ENCODE data around the gene MAGI1.

DNA sequence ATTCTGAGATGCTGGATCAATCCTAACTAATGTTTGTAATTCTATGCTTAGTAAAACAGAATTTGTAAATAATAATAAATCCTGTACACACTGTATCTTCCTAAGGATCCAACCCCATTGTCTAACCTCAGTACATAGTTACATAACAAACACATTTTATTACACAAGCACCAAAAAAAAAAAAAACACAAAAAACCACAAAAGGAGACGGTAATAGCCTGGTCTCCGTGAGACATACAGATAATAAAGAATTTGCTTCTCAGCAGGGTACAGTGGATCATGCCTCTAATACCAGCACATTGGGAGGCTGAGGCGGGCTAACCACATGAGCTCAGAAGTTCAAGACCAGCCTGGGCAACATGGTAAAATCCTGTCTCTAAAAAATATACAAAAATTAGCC, 558.7 kb downstream of the MAGI1 start:
- TF ChIP-seq, protein P1, sequence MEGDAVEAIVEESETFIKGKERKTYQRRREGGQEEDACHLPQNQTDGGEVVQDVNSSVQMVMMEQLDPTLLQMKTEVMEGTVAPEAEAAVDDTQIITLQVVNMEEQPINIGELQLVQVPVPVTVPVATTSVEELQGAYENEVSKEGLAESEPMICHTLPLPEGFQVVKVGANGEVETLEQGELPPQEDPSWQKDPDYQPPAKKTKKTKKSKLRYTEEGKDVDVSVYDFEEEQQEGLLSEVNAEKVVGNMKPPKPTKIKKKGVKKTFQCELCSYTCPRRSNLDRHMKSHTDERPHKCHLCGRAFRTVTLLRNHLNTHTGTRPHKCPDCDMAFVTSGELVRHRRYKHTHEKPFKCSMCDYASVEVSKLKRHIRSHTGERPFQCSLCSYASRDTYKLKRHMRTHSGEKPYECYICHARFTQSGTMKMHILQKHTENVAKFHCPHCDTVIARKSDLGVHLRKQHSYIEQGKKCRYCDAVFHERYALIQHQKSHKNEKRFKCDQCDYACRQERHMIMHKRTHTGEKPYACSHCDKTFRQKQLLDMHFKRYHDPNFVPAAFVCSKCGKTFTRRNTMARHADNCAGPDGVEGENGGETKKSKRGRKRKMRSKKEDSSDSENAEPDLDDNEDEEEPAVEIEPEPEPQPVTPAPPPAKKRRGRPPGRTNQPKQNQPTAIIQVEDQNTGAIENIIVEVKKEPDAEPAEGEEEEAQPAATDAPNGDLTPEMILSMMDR (conservative IDR thresholded peaks at IDR 0.05): no peak
- TF ChIP-seq ZFX (IDR thresholded peaks at IDR 0.05): no peak

Measured in C4-2B (cell line).